GM19193 (cell line): Measurements from ENCODE around the gene RERE.

Experiments
- POLR2A ChIP-seq: IDR thresholded peaks from 4 replicates; pipeline ENCODE4 v1.6.1; 2011; ENCODE audit not compliant: insufficient read depth, insufficient read length; ENCODE audit errors: extremely low read depth

RERE gene

DNA sequence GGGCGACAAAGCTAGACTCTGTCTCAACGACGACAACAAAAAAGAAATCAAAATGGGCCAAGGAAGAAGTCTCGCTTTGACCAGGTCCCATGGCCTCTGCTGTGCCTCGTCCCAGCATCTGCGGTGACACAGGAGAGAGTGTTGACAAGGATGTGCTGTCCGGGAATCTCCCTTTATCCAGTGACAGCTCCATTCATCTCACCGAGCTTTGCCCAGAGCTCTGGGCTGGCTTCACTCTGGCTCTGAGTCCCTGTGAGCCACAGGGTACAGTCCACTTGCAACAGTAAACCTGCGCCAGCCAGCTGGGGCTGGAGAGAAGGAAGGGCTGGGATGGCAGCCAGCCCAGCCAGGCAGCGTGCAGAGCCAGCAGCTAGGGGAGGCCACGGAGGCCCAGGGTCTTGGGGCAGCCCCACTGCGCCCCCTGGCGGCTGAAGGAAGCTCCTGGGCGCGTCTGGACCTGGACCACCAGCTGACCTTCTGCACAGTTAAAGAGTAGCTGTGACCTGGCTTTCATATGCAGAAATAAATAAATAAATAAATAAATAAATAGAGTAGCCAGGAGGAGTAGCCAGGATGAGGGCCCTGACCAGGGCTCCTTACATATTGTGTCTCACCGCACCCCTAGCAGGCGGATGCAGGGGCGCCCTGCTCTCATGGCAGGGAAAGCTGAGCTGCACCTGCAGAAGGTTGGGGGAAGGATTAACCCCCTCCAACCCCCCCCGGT lies 31.4 kb upstream of the RERE start:
- TF ChIP-seq POLR2A, result no peak

DNA sequence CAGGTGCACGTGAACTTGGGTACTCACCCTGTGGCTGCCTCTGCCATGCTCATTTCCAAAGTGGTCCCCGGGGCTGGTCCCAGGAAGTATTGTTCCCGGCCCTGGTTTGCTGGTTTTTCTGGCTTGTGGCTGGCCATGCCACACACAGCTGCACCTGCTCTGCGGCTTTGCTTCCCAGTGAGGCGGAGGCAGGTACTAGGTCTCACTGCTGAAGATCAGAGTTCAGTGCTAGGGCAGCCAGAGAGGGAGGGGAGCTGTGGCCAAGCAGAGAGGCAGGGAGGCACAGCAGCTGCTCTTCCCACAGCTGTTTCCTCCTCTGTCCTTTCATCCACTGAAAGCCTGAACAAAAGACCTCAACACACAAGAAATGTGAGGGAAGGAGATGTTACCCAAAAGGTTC lies 30.6 kb upstream of the RERE start:
- TF ChIP-seq POLR2A, result no peak

DNA sequence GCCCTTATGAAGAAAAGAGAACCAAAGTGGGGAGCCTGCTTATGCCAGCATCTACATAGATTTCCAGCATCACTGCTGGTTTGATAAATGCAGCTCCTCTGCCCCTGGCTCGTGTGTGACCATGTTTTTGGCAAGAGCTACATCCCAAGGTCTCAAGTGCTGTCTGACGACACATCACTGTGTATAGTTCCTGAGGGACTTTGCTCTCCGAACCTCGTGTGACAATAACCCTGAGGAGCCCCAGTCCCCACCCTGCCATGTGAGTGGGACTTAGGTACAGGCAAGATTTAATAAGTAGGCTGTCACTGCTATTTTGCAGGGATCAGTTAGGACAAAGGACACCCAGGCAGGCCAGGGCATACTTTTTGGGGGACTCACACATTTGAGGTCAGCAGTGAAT lies 28.8 kb upstream of the RERE start:
- no peak for TF ChIP-seq POLR2A

- no peak for TF ChIP-seq POLR2A
Measured at GRCh38 chr1:8845104-8846097, 28.0 kb upstream of the RERE start.

DNA sequence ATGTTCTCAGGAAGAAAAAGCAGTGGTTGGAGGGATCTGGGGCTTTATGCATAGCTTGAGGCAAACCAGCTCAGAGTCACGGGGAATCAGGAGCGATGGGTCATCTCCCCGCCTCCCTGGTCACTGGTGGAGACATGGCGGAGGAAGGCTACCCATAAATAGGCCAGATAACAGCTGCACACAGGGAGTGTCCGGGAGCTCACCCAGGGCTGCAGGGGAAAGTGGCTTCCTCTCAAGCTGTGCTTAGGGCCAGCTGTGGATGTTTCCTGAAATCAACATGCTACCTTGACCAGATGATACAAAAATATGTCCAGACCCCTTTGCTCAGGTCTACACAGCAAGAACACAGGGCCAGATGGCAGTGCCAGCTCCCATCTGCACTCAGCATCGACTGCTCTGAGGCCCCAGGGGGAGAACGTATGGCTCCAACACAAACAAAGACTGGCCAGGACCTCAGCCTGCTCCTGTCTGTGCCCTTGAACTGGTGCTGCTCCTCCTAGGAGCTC lies 27.1 kb upstream of the RERE start:
- no peak for TF ChIP-seq POLR2A

DNA sequence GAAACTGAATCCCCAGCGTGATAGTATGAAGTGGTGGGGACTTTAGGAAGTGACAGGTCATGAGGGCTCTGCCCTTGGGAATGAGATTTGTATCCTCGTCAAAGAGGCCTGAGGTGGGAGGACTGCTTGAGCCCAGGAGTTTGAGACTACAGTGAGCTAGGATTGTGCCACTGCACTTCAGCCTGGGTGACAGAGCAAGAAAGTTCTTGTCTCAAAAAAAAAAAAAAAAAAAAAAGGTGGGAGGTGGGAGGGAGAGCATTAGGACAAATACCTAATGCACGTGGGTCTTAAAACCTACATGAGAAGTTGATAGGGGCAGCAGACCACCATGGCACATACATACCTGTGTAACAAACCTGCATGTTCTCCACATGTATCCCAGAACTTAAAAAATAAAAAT lies 24.0 kb upstream of the RERE start:
- no peak for TF ChIP-seq POLR2A

DNA sequence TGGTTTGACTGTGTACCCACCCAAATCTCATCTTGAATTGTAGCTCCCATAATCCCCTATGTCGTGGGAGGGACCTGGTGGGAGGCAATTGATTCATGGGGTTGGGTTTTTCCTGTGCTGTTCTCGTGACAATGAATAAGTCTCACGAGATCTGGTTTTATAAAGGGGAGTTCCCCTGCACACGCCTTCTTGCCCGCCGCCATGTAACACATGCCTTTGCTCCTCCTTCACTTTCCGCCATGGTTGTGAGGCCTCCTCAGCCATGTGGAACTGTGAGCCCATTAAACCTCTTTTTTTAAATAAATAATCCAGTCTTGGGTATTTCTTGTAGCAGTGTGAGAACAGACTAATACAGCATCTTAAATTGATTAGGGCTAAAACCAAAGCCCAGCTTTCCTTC lies 22.6 kb upstream of the RERE start:
- no peak for TF ChIP-seq POLR2A

GRCh38 chr1:8835941-8836643 lies 18.7 kb upstream of the RERE start:
- no peak for TF ChIP-seq POLR2A

DNA sequence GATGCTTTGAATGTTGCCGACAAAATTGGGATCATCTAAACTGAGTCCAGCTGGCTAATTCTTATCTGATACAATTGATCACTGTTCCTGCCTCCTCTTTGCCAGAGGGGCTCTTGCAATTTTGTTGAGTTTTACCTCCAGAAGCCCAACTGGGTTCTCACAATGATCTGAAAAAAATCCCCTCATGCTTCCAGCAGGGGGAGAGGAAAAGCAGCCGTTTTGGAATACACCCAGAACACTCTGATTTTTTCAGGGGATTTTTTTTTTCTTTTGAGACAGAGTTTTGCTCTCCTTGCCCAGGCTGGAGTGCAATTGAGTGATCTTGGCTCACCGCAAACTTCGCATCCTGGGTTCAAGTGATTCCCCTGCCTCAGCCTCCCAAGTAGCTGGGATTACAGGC lies 13.9 kb upstream of the RERE start:
- no peak for TF ChIP-seq POLR2A

- no peak for TF ChIP-seq POLR2A
Measured at GRCh38 chr1:8825985-8826481, 8.6 kb upstream of the RERE start.

- TF ChIP-seq POLR2A, result no peak
Measured at GRCh38 chr1:8823295-8823664, 5.8 kb upstream of the RERE start.

DNA sequence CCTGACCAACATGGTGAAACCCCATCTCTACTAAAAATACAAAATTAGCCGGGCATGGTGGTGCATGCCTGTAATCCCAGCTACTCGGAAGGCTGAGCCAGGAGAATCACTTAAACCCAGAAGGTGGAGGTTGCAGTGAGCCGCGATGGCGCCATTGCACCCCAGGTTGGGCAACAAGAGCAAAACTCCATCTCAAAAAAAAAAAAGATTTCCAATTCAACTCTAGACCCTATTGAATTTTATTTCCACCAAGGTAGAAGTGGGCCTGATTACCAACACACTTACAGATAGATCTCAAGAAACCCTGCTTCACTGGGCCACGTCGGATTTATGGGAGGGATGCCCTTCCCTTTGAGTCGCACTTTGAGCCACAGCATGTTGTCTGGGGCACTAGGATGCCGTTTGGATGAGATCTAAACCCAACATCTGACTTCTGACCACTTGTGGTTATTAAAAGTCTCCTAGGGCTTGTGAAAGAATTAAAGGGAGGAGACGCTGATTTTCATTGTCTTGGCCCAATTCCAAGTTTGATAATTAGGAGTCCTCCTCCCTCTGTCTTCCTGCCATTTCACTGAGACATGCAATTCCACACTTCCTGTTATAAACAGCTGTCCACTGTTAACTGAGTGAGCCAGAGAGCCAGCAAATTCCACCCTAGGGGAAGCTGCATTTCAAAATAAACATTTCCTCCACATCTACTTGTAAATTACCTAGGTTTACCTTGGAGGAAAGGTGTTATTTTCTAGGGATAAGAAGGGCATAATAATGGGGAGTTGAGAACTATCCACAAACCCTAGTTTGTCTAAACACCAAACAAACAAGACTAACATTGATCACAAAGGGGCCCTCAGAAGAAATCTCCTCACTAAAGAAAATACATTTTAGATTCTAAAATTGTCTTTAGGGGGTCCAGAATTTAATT lies 5.2 kb upstream of the RERE start:
- TF ChIP-seq POLR2A, result no peak

DNA sequence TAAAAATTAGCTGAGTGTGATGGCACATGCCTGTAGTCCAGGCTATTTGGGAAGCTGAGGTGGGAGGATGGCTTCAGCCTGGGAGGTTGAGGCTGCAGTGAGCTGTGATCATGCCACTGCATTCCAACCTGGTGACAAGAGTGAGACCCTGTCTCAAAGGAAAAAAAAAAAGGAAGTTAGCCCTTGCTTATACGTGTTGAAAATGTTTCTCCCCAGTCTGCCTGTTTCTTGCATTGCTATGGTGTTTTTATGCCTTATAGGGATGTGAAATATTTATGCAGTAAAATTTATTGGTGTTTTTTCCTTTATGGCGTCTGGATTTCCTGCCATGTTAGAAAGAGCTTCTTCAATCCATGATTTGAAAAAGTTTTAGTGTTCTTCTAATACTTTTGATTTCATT lies 3.6 kb upstream of the RERE start:
- no peak for TF ChIP-seq POLR2A

- TF ChIP-seq POLR2A, result no peak
Measured at GRCh38 chr1:8818325-8818775, 910 bp upstream of the RERE start.
